Esophagus squamous epithelium (tissue), 5 donors: Measurements from ENCODE around the gene LIPM. TPM values are rescaled to one million over a fixed set of nuclear protein-coding genes. Genes with fewer than 3 reads are reported as not detected.

Source experiments
- DNase-seq: peaks from one replicate; lab custom pipeline; 2025; lab: John Stamatoyannopoulos, UW
- H3K27ac ChIP-seq, 4 donors: fragments of 200-600 bp; sonication (generic); one replicate each; pipeline ENCODE4 v1.5.1; 2016 to 2019; ENCODE audit warnings: mild to moderate bottlenecking in 1 of 4
- H3K27me3 ChIP-seq, 4 donors: fragments of 200-600 bp; sonication (generic); 1 replicate in 3 of 4; 2 replicates in 1 of 4; pipeline versions ENCODE4 v1.5.1 to v1.6.0; 2017 to 2021; ENCODE audit warnings: antibody characterized with exemption in 1 of 4
- H3K36me3 ChIP-seq, 3 donors: fragments of 200-600 bp; sonication (generic); one replicate each; pipeline ENCODE4 v1.5.1; 2016 to 2019
- H3K4me1 ChIP-seq, 3 donors: fragments of 200-600 bp; sonication (generic); one replicate each; pipeline ENCODE4 v1.5.1; 2017 to 2019
- H3K4me3 ChIP-seq, 4 donors: fragments of 200-600 bp; sonication (generic); 1 replicate in 3 of 4; 2 replicates in 1 of 4; pipeline ENCODE4 v1.5.1; 2016 to 2019; ENCODE audit warnings: mild to moderate bottlenecking in 2 of 4, moderate library complexity in 1 of 4
- H3K9me3 ChIP-seq, 3 donors: fragments of 200-600 bp; sonication (generic); one replicate each; pipeline ENCODE4 v1.5.1; 2016 to 2019
- POLR2A ChIP-seq, 4 donors: fragments of 450-650 bp; IDR thresholded peaks; one replicate each; pipeline ENCODE4 v1.6.1; 2017; ENCODE audit warnings: antibody characterized with exemption in 4 of 4, mild to moderate bottlenecking in 4 of 4, moderate library complexity in 3 of 4
- WGBS, 2 donors: methylation state at CpG; one replicate each; pipeline ENCODE4 v1.1.5; 2018; 5-methylcytosine and 5-hydroxymethylcytosine counted together
- intact Hi-C: fragments of 100-400 bp; cut with DNase I; formaldehyde crosslinking; loops from one replicate; pipeline ENCODE4 v1.15.0; 2022
- total RNA-seq, 4 donors: library from RNA; depleted of rRNA; stranded (reverse); fragments of >200 nt; gene quantifications; one replicate each; pipeline ENCODE4 v1.1.0, GENCODE V29; 2016
- TF ChIP-seq, protein P1 (sequence below), 6 experiments: fragments of 450-650 bp in 4 of 6; fragments of 200-600 bp in 2 of 6; sonication (generic) in 2 of 6; IDR thresholded peaks; one replicate each; pipeline ENCODE4 v1.5.1; 2016 to 2019; ENCODE audit warnings: antibody characterized with exemption in 6 of 6, mild to moderate bottlenecking in 4 of 6, moderate library complexity in 4 of 6
- donor health status: DM: yes; HTN: yes; CAD: no.

Gene LIPM
- total RNA-seq, 4 donors from 2014 or later: not detected

DNA sequence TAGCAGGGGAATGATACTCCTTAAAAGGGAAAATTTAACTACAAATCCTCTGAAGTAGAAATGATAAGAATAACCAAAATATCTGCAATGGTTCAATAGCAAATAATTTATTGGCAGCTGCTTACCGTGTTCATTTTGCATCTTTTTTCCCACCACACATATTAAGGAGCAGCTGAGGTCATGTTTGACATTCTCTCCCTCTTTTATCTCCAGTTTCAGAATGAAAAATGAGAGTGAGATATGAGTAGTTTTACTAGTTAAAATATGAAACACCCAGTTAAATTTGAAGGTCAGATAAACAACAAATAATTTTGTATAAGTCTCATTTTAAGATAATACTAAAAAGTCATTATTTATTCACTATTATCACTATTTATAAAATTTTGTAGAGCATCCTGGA, 39.6 kb upstream of the LIPM start:
- WGBS, 2 donors: 48 to 58% methylated on average over 1 of the region's 1 CpG
- intact Hi-C loops: no loop called here
- DNase-seq: no peak

DNA sequence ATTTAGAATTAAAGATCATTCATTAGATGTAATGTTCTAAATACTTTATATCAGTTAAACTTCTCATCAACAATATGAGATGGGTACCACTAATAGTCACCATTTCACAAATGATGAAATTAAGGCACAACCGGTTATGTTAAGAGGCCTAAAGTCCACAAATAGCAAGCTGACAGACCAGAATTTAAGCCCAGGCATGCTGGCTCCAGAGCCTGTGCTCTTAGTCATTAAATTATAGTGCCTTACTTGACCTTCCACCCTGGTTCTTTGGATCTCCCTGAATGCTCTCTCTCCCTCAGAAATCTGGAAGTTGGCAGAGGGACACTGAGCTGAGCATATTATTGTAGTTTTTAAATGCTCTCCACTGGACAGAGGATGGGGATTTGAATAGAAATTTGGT, 39.1 kb upstream of the LIPM start:
- Histone ChIP-seq H3K4me1 (no peaks in the 10 kb centered on the region), H3K36me3 (no peaks in the 10 kb centered on the region), H3K27ac (no peak overlapping the region), H3K4me3 (no peak overlapping the region), H3K27me3 (no peaks in the 10 kb centered on the region), H3K9me3 (no peaks in the 10 kb centered on the region)
- intact Hi-C loops: no loop called here
- 40 to 64% methylated on average over 1 of the region's 1 CpG for WGBS, 2 donors
- DNase-seq: no peak
- TF ChIP-seq, protein P1, sequence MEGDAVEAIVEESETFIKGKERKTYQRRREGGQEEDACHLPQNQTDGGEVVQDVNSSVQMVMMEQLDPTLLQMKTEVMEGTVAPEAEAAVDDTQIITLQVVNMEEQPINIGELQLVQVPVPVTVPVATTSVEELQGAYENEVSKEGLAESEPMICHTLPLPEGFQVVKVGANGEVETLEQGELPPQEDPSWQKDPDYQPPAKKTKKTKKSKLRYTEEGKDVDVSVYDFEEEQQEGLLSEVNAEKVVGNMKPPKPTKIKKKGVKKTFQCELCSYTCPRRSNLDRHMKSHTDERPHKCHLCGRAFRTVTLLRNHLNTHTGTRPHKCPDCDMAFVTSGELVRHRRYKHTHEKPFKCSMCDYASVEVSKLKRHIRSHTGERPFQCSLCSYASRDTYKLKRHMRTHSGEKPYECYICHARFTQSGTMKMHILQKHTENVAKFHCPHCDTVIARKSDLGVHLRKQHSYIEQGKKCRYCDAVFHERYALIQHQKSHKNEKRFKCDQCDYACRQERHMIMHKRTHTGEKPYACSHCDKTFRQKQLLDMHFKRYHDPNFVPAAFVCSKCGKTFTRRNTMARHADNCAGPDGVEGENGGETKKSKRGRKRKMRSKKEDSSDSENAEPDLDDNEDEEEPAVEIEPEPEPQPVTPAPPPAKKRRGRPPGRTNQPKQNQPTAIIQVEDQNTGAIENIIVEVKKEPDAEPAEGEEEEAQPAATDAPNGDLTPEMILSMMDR (IDR thresholded peaks at IDR 0.05): no peak
- no peak for TF ChIP-seq POLR2A (IDR thresholded peaks at IDR 0.05)

More for the DNA sequence above, 39.6 kb upstream of the LIPM start:
- no peaks in the 10 kb centered on the region for H3K4me1 ChIP-seq
- no peak overlapping the region for H3K4me3 ChIP-seq
- H3K27me3 ChIP-seq: no peaks in the 10 kb centered on the region
- no peaks in the 10 kb centered on the region for H3K36me3 ChIP-seq
- no peak overlapping the region for H3K27ac ChIP-seq
- TF ChIP-seq, protein P1 (IDR thresholded peaks at IDR 0.05): no peak
- no peak for TF ChIP-seq POLR2A (IDR thresholded peaks at IDR 0.05)
- no peaks in the 10 kb centered on the region for H3K9me3 ChIP-seq

- Histone ChIP-seq H3K36me3 (no peaks in the 10 kb centered on the region), H3K27me3 (no peaks in the 10 kb centered on the region), H3K9me3 (no peaks in the 10 kb centered on the region), H3K27ac (no peak overlapping the region), H3K4me1 (no peaks in the 10 kb centered on the region), H3K4me3 (no peak overlapping the region)
- TF ChIP-seq, protein P1 (IDR thresholded peaks at IDR 0.05): no peak
- TF ChIP-seq POLR2A (IDR thresholded peaks at IDR 0.05): no peak
- 85 to 90% methylated on average over 3 of the region's 3 CpGs for WGBS, 2 donors
- intact Hi-C loops: no loop called here
- DNase-seq: no peak
Observed at GRCh38 chr10:88764110-88764509, 38.4 kb upstream of the LIPM start.

DNA sequence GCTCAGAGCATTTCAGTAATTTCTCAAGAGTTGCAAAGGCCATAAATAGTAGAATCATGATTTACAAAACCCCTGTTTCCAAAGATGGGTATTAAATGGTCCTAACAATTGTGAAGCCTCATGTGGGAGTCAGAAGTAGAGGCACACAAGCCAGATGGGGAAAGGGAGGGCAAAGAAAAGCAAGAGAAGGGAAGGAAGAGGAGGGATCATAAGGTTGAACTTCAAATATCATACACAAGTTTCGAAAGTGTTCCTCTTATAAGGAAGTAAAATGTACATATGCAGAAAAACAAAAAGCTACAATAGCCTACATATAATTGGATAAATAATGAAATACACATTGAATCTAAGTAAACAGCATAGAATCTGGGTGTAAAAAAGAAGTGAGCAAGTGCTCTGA, 36.7 kb upstream of the LIPM start:
- TF ChIP-seq, protein P1 (IDR thresholded peaks at IDR 0.05): no peak
- no peak for TF ChIP-seq POLR2A (IDR thresholded peaks at IDR 0.05)
- no peaks in the 10 kb centered on the region for H3K9me3 ChIP-seq
- no peak overlapping the region for H3K27ac ChIP-seq
- H3K4me1 ChIP-seq: no peaks in the 10 kb centered on the region
- 70 to 80% methylated on average over 1 of the region's 1 CpG for WGBS, 2 donors
- intact Hi-C loops: no loop called here
- H3K36me3 ChIP-seq: no peaks in the 10 kb centered on the region
- H3K27me3 ChIP-seq: no peaks in the 10 kb centered on the region
- DNase-seq: no peak
- no peak overlapping the region for H3K4me3 ChIP-seq

GRCh38 chr10:88769384-88769783, 33.1 kb upstream of the LIPM start:
- WGBS, 2 donors: 43% methylated on average over 1 of the region's 1 CpG
- no peaks in the 10 kb centered on the region for H3K9me3 ChIP-seq
- no peaks in the 10 kb centered on the region for H3K4me1 ChIP-seq
- H3K36me3 ChIP-seq: no peaks in the 10 kb centered on the region
- no peak for TF ChIP-seq POLR2A (IDR thresholded peaks at IDR 0.05)
- TF ChIP-seq, protein P1 (IDR thresholded peaks at IDR 0.05): no peak
- H3K27me3 ChIP-seq: no peaks in the 10 kb centered on the region
- no peak overlapping the region for H3K4me3 ChIP-seq
- no peak for DNase-seq
- intact Hi-C loops: no loop called here
- no peak overlapping the region for H3K27ac ChIP-seq
